GM08714 (cell line): ENCODE results near the gene TAS2R9.

ENCODE experiments used
- H3K4me3 ChIP-seq: fragments of 200-500 bp; sonication (Bioruptor generic); 2 replicates; pipeline ENCODE4 v1.5.1; 2014; ENCODE audit warnings: mild to moderate bottlenecking, low read length, inconsistent platforms
- ZNF274 ChIP-seq: IDR thresholded peaks from 2 replicates; pipeline ENCODE4 v1.6.1; 2012; ENCODE audit warnings: mild to moderate bottlenecking, low read depth, low read length

TAS2R9 gene

GRCh38 chr12:10810068-10810467 lies at the start of gene TAS2R9:
Gene TAS2R9 (minus strand): TSS chr12:10810168. CDS start chr12:10810075, 93 bp downstream.
- TF ChIP-seq ZNF274, result no peak
- no peak within 1 kb of the TSS for H3K4me3 ChIP-seq

- H3K4me3 ChIP-seq, result no peak overlapping the region
- no peak for TF ChIP-seq ZNF274
These were observed 45.8 kb upstream of the TAS2R9 start for GRCh38 chr12:10855807-10856206.

- no peak for TF ChIP-seq ZNF274
- H3K4me3 ChIP-seq, result no peak overlapping the region
These were observed 43.8 kb upstream of the TAS2R9 start for GRCh38 chr12:10853776-10854175.

DNA sequence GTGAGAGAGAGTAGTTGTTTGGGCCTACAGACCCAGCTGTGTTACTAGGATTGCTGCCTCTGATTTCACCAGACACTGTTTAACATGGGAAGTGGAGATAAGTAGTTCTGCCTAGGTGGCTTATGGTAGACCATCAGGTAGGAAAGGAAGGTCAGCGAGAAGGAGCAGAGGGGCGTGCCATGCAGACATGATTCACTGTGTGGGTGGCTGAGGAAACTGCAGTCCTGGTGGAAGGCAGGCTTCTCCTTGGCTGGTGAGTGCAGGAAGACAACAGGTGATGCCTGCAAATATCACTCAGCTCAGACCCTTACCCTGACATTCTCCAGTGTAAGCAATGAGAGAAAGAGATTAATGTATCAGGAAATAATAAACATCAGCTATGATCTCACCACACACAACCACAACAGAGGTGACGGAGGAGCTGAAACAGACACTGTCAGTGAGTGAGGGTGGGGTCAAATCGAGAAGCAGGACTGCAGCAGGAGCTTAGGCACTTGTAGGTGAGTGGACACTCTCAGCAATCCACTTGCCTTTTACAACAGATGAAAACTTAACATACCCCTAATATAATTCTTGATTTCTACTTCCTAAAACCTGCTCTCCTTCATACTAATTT lies 41.4 kb upstream of the TAS2R9 start:
- no peak for TF ChIP-seq ZNF274
- no peak overlapping the region for H3K4me3 ChIP-seq

DNA sequence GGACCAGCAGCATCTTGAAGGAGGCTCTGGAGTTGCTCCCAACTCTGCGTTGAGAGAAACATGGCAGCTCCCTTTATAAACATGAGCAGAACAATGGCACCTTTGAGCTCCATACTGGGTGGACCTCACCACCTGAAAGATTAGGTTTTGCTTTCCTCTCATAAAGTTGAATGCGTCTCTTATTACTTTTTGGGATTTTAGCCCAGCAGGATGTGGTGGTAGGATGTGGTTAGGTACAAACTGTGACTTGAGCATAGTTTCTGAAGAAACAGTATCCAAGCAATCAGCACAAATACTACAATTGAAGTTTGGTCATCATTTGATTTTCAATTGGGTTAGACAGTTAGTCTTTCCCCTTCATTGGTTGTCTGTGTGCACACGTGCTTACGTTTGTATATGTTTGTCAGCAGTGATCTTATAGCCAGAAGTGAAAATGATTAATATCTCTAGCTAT lies 39.5 kb upstream of the TAS2R9 start, which contains the start of gene PRR4:
Gene PRR4 (minus strand): TSS at position 51 of the 454 bp plus-strand sequence. CDS start 38 bp downstream, at position 13.
- no peak within 1 kb of the TSS for H3K4me3 ChIP-seq
- no peak for TF ChIP-seq ZNF274

GRCh38 chr12:10847744-10848143 lies 37.8 kb upstream of the TAS2R9 start:
- H3K4me3 ChIP-seq, result no peak overlapping the region
- TF ChIP-seq ZNF274, result no peak

- H3K4me3 ChIP-seq, result no peak overlapping the region
- no peak for TF ChIP-seq ZNF274
These were observed 32.9 kb upstream of the TAS2R9 start for GRCh38 chr12:10842862-10843261.

GRCh38 chr12:10838461-10838860 lies 28.5 kb upstream of the TAS2R9 start:
- TF ChIP-seq ZNF274, result no peak
- no peak overlapping the region for H3K4me3 ChIP-seq

DNA sequence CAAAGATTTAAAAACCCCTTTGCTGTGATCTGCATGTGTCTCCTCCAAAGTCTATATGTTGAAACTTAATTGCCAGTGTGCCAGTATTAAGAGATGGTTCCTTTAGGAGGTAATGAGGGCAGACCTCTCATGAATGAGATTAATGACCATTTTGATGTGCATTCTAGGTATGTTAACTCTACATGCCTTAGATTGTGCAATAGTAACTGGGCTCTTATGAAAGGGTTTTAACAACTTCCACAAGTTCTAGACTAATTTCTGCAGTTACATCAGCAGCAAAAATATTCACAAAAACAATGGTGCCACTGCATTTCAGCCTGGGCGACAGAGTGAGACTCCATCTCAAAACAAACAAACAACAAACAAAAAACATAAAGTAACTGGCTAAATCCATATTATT lies 20.0 kb upstream of the TAS2R9 start:
- H3K4me3 ChIP-seq, result no peak overlapping the region
- TF ChIP-seq ZNF274, result no peak

DNA sequence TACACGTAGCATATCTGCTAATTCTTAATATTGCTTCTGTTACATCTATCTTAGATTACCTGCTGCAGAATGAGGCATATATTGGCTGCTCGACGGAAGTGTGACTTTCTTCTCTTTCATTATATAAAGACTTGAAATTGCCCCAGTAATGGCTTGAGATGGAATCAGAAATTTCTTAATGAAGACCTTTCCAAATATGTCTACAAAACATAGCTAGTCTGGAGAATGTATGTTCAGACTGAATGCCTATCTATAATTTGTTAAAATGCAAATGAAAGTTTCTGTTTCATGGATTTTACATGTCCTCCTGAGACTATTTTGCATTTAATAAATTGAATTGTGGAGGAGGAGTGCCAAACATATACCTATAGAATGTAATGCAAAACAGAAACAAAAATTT lies 16.3 kb upstream of the TAS2R9 start, which contains the start of gene TAS2R10:
Gene TAS2R10 (minus strand): TSS at position 101 of the 400 bp plus-strand sequence. CDS start 89 bp downstream, at position 12.
- no peak for TF ChIP-seq ZNF274
- H3K4me3 ChIP-seq, result no peak within 1 kb of the TSS

- no peak overlapping the region for H3K4me3 ChIP-seq
- TF ChIP-seq ZNF274, result no peak
These were observed 15.0 kb upstream of the TAS2R9 start for GRCh38 chr12:10824957-10825356.

DNA sequence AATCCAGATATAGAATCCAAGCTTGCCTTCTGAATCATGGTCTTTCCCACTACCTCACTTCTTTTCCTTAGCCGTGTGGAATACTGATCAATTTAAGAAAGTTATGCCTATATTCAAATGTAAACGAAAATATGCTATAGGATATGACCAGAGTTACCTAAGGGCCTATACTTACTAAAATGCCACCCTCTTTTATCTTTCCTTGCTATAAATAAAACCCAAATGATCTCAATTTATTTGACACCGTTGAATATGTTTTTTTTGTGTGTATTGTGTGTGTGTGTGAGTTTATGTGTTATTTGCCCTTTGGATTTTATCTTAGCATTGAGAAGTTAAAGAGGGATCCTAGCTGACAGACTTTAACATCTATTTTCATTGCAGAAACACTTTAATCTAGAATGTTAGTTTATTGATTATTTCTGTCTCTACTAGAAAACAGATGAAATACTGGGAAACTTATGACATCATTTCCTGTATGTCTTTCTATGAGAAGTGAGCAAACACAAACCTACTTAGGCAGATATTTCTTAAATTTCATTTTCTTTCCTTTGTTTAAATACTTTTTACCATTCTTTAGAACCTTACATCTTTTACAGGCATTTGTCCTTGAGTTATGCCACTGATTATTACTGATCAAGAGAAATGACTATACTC lies 2.0 kb upstream of the TAS2R9 start:
- TF ChIP-seq ZNF274, result no peak
- no peak overlapping the region for H3K4me3 ChIP-seq

DNA sequence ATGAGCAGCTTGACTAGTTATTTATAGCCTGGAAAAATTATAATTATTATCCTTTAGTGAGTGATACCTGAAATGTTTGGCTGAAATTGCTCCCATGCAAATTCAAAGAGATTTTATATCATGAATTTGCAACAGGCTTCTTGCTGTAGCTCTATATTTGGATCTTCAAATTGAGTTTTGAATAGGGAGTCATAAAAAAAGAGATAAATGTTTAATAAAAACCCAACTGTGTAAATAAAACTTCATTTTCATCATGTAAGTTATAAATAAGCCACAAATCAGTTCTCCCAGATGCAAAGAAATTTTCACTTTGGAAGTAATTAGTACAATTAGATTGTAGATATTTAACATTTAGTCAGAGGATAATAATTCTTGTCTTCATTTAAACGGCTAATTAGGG lies 2.8 kb downstream of the TAS2R9 start, which contains the start of gene TAS2R8:
Gene TAS2R8 (minus strand): TSS at position 101 of the 400 bp plus-strand sequence. CDS start 306 bp downstream, outside the sequence.
- TF ChIP-seq ZNF274, result no peak
- H3K4me3 ChIP-seq, result no peak within 1 kb of the TSS

GRCh38 chr12:10802587-10802986 lies 7.4 kb downstream of the TAS2R9 start, which contains the start of gene TAS2R7:
Gene TAS2R7 (minus strand): TSS chr12:10802627. CDS start chr12:10802570, 57 bp downstream.
- no peak for TF ChIP-seq ZNF274
- no peak within 1 kb of the TSS for H3K4me3 ChIP-seq

DNA sequence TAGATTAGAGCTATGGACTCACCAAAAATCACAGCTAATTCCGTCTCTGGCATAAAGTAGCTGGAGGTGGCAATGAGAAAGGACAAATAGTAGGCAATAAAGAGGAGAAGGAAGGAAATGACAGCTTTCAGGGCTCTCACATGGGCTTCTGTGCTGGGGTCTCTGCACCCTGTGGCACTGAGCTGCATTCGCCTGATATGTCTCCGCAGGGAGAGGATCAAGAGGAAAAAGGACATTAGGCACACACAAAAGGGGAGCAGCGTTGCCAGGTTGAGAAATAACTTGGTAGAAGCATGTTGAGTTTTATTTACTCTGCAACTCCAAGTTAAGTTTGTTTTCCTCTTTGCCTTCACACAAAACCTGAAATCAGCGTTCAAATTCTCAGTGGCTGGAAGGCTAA lies 8.2 kb downstream of the TAS2R9 start:
- TF ChIP-seq ZNF274, result no peak
- no peak overlapping the region for H3K4me3 ChIP-seq
